ENCODE data around the gene GRID1. TPM values are rescaled to one million over a fixed set of nuclear protein-coding genes. Genes with fewer than 3 reads are reported as not detected.

The GRID1 gene
- total RNA-seq, 1 donor from 2014 or later = 7.1 TPM

- intact Hi-C loops (cut with DNase I) = no loop called here
- no peak overlapping the region for H3K27ac ChIP-seq
- no peaks in the 10 kb centered on the region for H3K36me3 ChIP-seq
- DNase-seq (ENCODE audit: extremely low spot score in 2 of 2) = no peak
- no peaks in the 10 kb centered on the region for H3K4me1 ChIP-seq
- H3K4me3 ChIP-seq = no peak overlapping the region
- TF ChIP-seq, protein P1, sequence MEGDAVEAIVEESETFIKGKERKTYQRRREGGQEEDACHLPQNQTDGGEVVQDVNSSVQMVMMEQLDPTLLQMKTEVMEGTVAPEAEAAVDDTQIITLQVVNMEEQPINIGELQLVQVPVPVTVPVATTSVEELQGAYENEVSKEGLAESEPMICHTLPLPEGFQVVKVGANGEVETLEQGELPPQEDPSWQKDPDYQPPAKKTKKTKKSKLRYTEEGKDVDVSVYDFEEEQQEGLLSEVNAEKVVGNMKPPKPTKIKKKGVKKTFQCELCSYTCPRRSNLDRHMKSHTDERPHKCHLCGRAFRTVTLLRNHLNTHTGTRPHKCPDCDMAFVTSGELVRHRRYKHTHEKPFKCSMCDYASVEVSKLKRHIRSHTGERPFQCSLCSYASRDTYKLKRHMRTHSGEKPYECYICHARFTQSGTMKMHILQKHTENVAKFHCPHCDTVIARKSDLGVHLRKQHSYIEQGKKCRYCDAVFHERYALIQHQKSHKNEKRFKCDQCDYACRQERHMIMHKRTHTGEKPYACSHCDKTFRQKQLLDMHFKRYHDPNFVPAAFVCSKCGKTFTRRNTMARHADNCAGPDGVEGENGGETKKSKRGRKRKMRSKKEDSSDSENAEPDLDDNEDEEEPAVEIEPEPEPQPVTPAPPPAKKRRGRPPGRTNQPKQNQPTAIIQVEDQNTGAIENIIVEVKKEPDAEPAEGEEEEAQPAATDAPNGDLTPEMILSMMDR (IDR thresholded peaks at IDR 0.05) = no peak
- no peak for TF ChIP-seq POLR2AphosphoS5 (IDR thresholded peaks at IDR 0.05; ENCODE audit: insufficient read depth in 1 of 2, low read depth in 1 of 2)
- TF ChIP-seq POLR2A (IDR thresholded peaks at IDR 0.05) = no peak
- no peaks in the 10 kb centered on the region for H3K9me3 ChIP-seq
- H3K27me3 ChIP-seq = no peaks in the 10 kb centered on the region
Measured at GRCh38 chr10:86221442-86222335, 144.9 kb downstream of the GRID1 start.

DNA sequence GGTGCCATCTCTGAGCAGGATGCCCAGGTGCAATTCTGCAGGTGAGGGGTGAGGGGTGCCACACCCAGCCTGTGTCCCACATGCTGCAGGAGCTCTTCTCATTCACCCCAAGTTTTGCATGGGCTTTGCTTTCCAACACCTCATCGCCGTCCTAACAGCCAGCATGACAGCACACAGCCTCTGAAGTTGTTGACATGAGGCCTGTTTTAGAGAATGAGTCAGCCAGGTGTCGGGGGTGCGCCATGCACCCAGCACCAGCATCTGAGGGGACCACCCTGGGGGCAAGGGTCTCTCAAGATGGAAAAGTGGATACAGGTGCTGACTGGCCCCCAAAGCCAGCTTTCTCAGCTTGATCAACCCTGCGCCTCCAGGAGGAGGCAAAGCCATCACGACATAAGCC, 146.0 kb downstream of the GRID1 start:
- H3K36me3 ChIP-seq = no peaks in the 10 kb centered on the region
- TF ChIP-seq POLR2A (IDR thresholded peaks at IDR 0.05) (no peak), POLR2AphosphoS5 (IDR thresholded peaks at IDR 0.05; ENCODE audit: insufficient read depth in 1 of 2, low read depth in 1 of 2) (no peak)
- TF ChIP-seq, protein P1 (IDR thresholded peaks at IDR 0.05) = no peak
- intact Hi-C loops (cut with DNase I) = no loop called here
- no peak overlapping the region for H3K27ac ChIP-seq
- no peaks in the 10 kb centered on the region for H3K4me1 ChIP-seq
- no peaks in the 10 kb centered on the region for H3K27me3 ChIP-seq
- DNase-seq (ENCODE audit: extremely low spot score in 2 of 2) = no peak
- no peak overlapping the region for H3K4me3 ChIP-seq
- no peaks in the 10 kb centered on the region for H3K9me3 ChIP-seq

DNA sequence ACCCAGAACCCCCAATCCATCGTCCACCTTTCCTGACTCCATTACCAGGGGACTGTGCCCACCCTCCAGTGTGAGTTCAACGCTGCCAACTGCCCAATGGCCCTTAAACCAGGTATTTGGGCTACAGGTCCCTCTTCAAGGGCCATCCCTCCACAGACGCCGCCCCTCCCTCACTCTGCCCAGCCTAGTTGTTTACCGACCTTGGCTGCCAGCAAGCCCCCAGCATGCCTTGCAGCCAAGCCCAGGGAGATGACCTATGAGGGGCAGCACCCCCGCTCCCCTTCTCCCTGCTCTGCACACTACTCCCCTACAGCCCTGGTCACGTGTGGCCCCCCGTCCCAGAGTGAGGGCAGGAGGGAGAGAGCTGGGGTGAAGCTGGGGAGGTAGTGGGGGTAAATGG, 147.3 kb downstream of the GRID1 start:
- Histone ChIP-seq H3K4me1 (no peaks in the 10 kb centered on the region), H3K36me3 (no peaks in the 10 kb centered on the region), H3K27me3 (no peaks in the 10 kb centered on the region), H3K27ac (no peak overlapping the region), H3K9me3 (no peaks in the 10 kb centered on the region), H3K4me3 (no peak overlapping the region)
- intact Hi-C loops (cut with DNase I) = no loop called here
- TF ChIP-seq POLR2AphosphoS5 (IDR thresholded peaks at IDR 0.05; ENCODE audit: insufficient read depth in 1 of 2, low read depth in 1 of 2) (no peak), POLR2A (IDR thresholded peaks at IDR 0.05) (no peak)
- TF ChIP-seq, protein P1 (IDR thresholded peaks at IDR 0.05) = no peak
- DNase-seq (ENCODE audit: extremely low spot score in 2 of 2) = no peak

GRCh38 chr10:86218842-86219241, 147.8 kb downstream of the GRID1 start:
- intact Hi-C loops (cut with DNase I) = no loop called here
- Histone ChIP-seq H3K9me3 (no peaks in the 10 kb centered on the region), H3K4me3 (no peak overlapping the region), H3K4me1 (no peaks in the 10 kb centered on the region), H3K27me3 (no peaks in the 10 kb centered on the region), H3K36me3 (no peaks in the 10 kb centered on the region), H3K27ac (no peak overlapping the region)
- TF ChIP-seq, protein P1 (IDR thresholded peaks at IDR 0.05) = no peak
- no peak for TF ChIP-seq POLR2AphosphoS5 (IDR thresholded peaks at IDR 0.05; ENCODE audit: insufficient read depth in 1 of 2, low read depth in 1 of 2)
- no peak for TF ChIP-seq POLR2A (IDR thresholded peaks at IDR 0.05)
- DNase-seq (ENCODE audit: extremely low spot score in 2 of 2) = no peak

DNA sequence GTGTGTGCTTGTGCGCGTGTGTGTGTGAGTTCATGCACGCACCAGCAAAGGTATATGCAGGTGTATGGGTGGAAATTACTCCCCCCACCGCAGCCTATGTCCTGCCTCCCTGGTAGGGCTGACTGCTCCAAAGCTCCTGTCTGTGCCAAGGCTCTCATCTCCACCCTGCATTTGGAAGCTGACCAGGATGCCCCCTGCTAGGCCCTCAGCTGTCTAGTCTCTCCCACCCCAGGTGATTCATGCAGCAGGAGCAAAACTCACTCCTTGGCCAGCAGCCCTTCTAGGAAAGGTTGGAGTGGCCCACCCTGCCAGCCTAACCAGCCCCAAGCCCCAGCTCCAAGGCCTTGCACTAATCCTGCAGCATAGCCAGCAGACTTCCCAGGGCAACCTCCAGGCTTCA, 148.4 kb downstream of the GRID1 start:
- intact Hi-C loops (cut with DNase I) = no loop called here
- DNase-seq (ENCODE audit: extremely low spot score in 2 of 2) = no peak

More for the DNA sequence above, 148.4 kb downstream of the GRID1 start:
- Histone ChIP-seq H3K36me3 (no peaks in the 10 kb centered on the region), H3K27ac (no peak overlapping the region), H3K9me3 (no peaks in the 10 kb centered on the region), H3K4me3 (no peak overlapping the region), H3K4me1 (no peaks in the 10 kb centered on the region), H3K27me3 (no peaks in the 10 kb centered on the region)
- no peak for TF ChIP-seq POLR2A (IDR thresholded peaks at IDR 0.05)
- TF ChIP-seq, protein P1 (IDR thresholded peaks at IDR 0.05) = no peak
- TF ChIP-seq POLR2AphosphoS5 (IDR thresholded peaks at IDR 0.05; ENCODE audit: insufficient read depth in 1 of 2, low read depth in 1 of 2) = no peak
